ENCODE measurements around the gene NACC1.
"Not testable (repeated sequence)": the region's sequence is repeated elsewhere in the genome, so short reads cannot be mapped to it uniquely, and the experiment has no call there.

NACC1 gene

DNA sequence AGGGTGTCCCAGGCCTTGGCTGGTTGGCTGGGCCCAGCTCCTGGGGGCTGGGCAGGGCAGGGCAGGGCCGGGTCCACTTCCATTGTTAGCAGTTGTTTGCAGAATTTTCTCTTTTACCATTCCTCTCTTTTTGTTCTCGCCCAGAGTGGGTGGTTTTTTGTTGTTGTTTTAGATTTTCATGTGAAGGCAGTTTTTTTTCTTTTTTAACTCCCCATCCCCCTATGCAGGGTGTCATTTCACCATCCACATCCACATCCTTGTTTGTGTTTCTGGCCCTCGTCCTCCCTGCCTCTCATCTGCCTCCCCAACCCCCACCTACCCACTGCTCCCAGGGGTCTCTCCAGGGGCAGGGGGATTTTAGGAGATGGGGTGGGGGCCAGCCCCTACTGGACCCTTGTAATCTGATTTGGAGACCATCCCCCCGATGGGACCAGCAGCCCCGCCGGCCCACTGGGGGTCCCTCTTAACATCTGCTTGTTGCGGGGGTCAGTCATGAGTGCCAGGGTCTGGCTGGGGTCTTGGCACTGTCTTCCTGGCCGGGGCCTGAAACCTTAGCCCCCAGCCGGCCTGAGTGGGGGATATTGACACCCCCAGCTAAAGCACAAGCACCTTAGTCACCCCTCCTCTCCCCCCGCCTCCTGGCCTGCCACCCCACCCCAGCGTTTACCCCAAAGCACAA, 21.7 kb downstream of the NACC1 start:
- Mint-ChIP-seq H3K27me3 (no peaks in the 10 kb centered on the region), H3K4me1 (ENCODE audit: low read depth in 2 of 2) (no peaks in the 10 kb centered on the region), H3K27ac (peak overlapping the region in 1 of 2 donors; percentile 41), H3K4me3 (no peak overlapping the region), H3K36me3 (ENCODE audit: insufficient read depth) (peaks cover 17% of the 10 kb centered on the region), H3K9me3 (no peaks in the 10 kb centered on the region)
- no peak for DNase-seq
- ATAC-seq (replicated peaks): no peak

DNA sequence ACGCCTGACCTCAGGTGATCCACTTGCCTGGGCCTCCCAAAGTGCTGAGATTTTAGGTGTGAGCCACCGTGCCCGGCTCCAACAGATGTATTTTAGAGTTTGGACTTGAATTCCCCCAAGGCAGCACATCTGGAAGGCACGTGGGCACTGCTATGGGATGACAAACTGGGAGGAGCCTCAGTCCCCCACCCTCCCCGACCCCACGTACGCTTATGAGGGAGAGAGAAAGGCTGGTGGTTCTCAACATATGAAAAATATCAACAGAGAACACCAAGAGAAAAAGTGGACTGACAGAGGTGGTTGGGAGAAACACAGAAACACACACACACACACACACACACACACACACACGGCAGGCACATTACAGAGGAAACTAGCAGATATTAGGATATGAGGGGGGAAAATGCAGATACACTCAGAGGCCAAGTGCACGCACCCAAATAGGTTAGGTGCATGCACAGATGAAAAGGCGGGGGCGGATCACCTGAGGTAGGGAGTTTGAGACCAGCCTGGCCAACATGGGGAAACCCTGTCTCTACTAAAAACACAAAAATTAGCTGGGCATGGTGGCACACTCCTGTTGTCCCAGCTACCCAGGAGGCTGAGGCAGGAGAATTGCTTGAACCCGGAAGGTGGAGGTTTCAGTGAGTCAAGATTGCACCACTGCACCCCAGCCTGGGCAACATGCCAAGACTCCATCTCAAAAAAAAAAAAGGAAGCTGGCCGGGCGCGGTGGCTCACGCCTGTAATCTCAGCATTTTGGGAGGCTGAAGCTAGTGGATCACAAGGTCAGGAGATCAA, 28.9 kb downstream of the NACC1 start:
- DNase-seq (no peak), ATAC-seq (replicated peaks) (no peak)
- Mint-ChIP-seq H3K36me3 (ENCODE audit: insufficient read depth) (peaks cover 30% of the 10 kb centered on the region), H3K4me3 (no peak overlapping the region), H3K4me1 (ENCODE audit: low read depth in 2 of 2) (peaks cover 22 to 32% of the 10 kb centered on the region in 2 donors), H3K27ac (peak overlapping the region in 1 of 2 donors; percentile 85), H3K9me3 (no peaks in the 10 kb centered on the region), H3K27me3 (no peaks in the 10 kb centered on the region)

DNA sequence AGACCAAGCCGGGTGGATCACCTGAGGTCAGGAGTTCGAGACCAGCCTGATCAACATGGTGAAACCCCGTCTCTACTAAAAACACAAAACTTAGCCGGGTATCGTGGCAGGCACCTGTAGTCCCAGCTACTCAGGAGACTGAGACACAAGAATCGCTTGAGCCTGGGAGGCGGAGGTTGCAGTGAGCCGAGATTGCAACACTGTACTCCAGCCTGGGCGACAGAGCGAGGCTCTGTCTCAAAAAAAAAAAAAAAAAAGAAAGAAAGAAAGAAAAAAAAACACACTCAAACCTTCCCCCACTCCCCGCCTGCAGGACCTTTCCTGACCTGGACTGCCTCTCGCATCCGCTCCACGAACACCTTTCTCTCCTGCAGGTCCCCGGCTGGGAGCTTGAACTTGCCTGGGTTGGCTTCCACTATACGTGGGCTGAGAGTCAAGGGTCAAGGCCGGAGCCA, 31.1 kb downstream of the NACC1 start:
- not testable (repeated sequence) for DNase-seq; H3K9me3 Mint-ChIP-seq; H3K27me3 Mint-ChIP-seq; ATAC-seq (replicated peaks)
- Mint-ChIP-seq H3K4me1 (ENCODE audit: low read depth in 2 of 2) (peaks cover 31 to 41% of the 10 kb centered on the region in 2 donors), H3K4me3 (peak overlapping the region; percentile 94 to 99), H3K36me3 (ENCODE audit: insufficient read depth) (peaks cover 52% of the 10 kb centered on the region), H3K27ac (peak overlapping the region in 1 of 2 donors; percentile 100)

DNA sequence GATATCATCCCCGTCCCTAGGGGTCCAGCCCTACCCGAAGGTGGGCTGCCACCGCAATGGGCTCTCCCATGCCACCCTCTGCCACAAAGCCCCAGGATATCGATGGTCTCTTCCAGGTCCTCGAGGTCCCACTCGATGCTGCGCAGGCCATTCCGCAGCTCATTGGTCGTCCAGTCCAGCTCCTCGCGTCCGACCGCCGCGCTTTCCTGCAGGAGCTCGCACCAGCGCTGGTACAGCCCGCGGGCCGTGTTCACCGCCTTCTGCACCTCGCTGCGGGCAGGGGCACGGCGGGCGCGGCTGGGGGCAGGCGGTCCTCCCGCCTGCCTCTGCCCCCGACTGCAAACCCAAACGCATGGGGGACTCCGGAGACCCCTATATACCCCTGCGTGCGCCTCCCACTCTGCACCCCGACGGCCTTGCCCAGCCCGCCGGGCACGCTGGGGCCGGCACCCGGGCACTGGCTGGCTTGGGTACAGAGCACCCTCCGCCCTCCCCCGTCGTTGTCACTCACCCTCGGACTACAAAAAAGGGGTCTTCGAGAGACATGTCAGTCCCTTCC, 31.6 kb downstream of the NACC1 start:
- Mint-ChIP-seq H3K9me3 (no peaks in the 10 kb centered on the region), H3K27ac (peak overlapping the region; percentile 100), H3K4me1 (ENCODE audit: low read depth in 2 of 2) (peaks cover 33 to 41% of the 10 kb centered on the region in 2 donors), H3K4me3 (peak overlapping the region; percentile 94 to 99), H3K36me3 (ENCODE audit: insufficient read depth) (peaks cover 57% of the 10 kb centered on the region), H3K27me3 (no peaks in the 10 kb centered on the region)
- ATAC-seq (replicated peaks) (peak; percentile 2), DNase-seq (peak in 1 of 3 experiments; percentile 23)

DNA sequence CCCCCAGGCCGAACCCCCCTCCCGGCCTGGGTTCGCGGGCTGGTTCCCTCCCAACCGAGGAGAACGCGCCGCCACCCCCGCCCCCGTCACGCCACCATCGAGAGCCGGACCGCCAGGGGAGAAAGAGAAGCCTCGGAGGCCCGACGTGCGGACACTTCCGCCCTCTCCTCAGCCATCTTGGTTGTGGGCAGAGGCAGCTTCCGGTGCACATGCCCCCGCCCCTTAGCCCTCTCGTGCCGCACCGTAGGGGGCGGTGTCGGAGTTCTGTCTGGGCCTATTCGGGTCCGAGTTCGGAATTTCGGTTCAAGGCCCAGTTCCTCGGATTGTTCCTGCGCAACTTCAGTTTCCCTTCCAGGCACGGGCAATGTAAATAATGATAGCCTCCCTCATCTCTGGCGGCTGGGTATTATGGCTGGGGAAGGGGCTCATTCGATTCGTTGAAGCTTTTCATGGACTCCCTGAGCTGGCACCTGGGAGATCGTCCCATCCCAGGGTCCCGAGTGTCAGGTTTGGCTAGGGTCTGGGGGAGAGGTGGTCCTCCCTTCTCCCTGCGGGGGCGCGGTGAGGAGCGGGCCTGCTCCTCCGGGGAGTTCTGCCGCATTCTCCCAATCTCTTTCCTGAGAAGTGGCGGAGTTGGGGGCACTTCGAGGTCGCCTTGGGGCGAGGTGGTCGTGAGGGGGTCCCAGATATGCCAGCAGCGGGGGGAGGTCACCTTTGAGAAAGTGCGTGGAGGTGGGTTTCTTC, 32.3 kb downstream of the NACC1 start, which contains the start of the genes IER2 and STX10:
IER2 (plus strand) TSS at position 225 of the 744 bp plus-strand sequence. CDS start 2,776 bp downstream, outside the sequence.
STX10 (minus strand) TSS at position 189 of the 744 bp plus-strand sequence. CDS start 202 bp downstream, outside the sequence.
- peaks cover 39 to 41% of the 10 kb centered on the region in 2 donors for H3K4me1 Mint-ChIP-seq (ENCODE audit: low read depth in 2 of 2)
- peak within 1 kb of the TSS; percentile 100 for H3K27ac Mint-ChIP-seq
- peak; percentile 58 for ATAC-seq (replicated peaks)
- peak; percentile 91 to 94 (median 92) for DNase-seq
- no peaks in the 10 kb centered on the region for H3K9me3 Mint-ChIP-seq
- H3K36me3 Mint-ChIP-seq (ENCODE audit: insufficient read depth): peaks cover 64% of the 10 kb centered on the region
- peak within 1 kb of the TSS; percentile 94 to 99 for H3K4me3 Mint-ChIP-seq
- H3K27me3 Mint-ChIP-seq: no peaks in the 10 kb centered on the region

DNA sequence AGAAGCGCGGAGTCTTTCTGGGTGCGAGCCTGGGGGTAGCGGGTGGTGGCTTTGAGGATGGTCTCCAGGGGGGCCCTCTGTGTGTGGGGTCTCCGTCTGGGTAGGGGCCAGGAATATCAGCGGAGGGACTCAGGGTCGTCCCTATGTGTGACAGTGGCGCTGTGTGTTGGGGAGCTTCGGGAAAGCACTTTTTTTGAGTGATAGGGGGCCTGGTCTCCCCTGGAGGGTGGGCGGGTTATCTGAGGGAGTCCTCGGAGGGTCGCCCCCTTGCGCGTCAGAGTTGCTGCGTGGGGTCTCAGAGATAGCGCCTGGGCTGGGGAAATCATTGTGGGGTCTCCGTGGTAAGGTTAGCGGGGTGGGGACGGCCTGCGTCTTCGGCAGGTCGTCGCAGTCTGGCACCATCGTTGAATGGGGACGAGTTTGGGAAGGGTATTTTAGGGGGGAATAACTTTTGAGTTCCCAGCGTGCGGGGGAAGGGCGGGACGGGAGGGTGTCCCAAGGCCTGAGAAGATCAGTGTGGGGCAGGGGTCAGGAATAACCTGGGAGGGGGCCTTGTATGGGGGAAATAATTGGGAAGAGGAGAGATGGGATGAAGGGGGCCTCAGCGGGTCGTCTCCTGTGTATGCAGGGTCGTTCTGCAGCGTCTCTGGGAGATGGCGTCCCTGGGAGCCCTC, 33.0 kb downstream of the NACC1 start:
- Mint-ChIP-seq H3K9me3 (no peaks in the 10 kb centered on the region), H3K4me1 (ENCODE audit: low read depth in 2 of 2) (peaks cover 42 to 45% of the 10 kb centered on the region in 2 donors), H3K4me3 (peak overlapping the region; percentile 94 to 99), H3K27me3 (no peaks in the 10 kb centered on the region), H3K36me3 (ENCODE audit: insufficient read depth) (peaks cover 68% of the 10 kb centered on the region), H3K27ac (peak overlapping the region; percentile 100)
- peak; percentile 8 to 27 (median 9) for DNase-seq
- ATAC-seq (replicated peaks): peak; percentile 6

DNA sequence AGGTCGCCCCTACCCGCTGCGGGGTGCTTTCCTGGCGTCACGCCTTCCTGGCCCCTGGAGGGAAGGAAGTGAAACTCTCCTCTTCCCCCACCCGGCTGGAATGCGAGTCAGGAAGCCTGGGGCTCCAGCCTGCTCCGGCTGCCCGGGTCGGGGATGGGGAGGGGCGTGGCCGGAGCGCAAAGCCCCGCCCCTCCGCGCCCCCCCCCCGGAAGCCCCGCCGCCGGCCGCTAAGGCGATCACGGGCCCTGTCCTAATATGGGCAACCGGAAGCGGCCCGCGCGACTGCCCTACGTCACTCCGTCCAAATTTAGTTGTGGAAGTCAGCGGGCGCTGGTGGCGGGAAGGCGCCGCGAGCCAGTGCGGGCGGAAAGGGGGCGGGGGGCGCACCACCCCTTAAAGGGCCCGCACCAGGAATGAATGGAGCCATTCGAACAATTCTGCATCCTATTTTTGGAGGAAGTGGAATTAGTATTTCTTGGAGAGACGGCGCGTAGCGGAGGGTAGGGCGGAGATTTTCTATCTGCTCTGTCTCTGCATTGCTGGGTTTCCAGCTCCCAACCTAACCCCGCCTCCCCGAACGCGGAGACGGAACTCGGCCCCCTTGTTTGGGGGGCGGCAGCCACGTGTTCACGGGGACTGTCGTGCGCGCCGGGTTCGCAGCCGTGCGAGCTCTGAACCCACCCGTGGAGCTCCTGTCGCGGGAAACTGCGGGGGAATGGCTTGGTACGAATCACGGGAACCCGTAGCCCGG, 33.7 kb downstream of the NACC1 start:
- H3K4me3 Mint-ChIP-seq: peak overlapping the region; percentile 94 to 99
- H3K9me3 Mint-ChIP-seq: no peaks in the 10 kb centered on the region
- H3K27me3 Mint-ChIP-seq: no peaks in the 10 kb centered on the region
- peak overlapping the region; percentile 100 for H3K27ac Mint-ChIP-seq
- DNase-seq: peak; percentile 93 to 95 (median 95)
- H3K4me1 Mint-ChIP-seq (ENCODE audit: low read depth in 2 of 2): peaks cover 49 to 50% of the 10 kb centered on the region in 2 donors
- peak; percentile 51 for ATAC-seq (replicated peaks)
- H3K36me3 Mint-ChIP-seq (ENCODE audit: insufficient read depth): peaks cover 75% of the 10 kb centered on the region

DNA sequence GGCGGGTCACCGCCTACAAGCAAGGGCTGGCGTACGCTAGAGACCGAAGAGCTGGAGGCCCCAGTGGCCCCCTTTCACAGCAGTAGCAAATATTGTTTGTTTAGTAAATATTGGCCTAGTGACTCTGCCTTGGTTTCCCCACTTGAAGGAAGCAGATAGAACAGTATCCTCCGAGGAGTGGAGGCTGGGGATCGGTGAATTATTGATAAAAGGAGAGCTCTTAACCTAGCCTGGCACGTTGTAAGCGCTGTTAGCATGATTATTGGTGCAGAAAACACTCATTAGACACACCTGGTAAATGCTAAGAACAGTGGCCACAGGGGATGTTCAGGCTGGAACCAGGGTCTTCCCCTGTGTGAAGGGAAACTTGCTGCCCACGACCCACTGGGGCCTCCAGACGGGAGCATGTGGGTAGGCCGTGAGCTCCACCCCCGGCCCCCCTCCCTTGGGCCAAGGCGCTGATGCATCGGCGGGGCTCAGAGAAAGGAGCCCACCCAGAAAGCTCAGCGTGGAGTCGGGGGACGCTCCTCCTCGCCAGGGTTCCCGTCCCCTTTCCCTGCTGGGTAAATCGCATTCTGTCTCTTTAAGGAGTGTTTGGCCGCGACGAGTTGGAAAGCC, 34.4 kb downstream of the NACC1 start:
- ATAC-seq (replicated peaks) (no peak), DNase-seq (no peak)
- Mint-ChIP-seq H3K9me3 (no peaks in the 10 kb centered on the region), H3K27me3 (no peaks in the 10 kb centered on the region), H3K4me1 (ENCODE audit: low read depth in 2 of 2) (peaks cover 52 to 53% of the 10 kb centered on the region in 2 donors), H3K36me3 (ENCODE audit: insufficient read depth) (peaks cover 75% of the 10 kb centered on the region), H3K4me3 (peak overlapping the region; percentile 94 to 99), H3K27ac (peak overlapping the region; percentile 100)

DNA sequence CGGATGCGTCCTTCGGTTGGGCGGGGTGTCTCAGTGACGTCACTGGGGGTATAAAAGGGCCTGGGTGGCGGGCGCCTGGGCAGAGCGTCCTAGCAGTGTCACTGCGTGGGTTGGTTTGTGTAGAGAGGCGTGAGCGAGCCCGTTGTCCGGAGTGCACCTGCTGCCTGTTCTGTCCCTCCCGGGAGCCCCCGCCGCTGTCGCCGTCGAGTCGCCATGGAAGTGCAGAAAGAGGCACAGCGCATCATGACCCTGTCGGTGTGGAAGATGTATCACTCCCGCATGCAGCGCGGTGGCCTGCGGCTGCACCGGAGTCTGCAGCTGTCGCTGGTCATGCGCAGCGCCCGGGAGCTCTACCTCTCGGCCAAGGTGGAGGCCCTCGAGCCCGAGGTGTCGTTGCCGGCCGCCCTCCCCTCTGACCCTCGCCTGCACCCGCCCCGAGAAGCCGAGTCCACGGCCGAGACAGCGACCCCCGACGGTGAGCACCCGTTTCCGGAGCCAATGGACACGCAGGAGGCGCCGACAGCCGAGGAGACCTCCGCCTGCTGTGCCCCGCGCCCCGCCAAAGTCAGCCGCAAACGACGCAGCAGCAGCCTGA, 35.0 kb downstream of the NACC1 start:
- Mint-ChIP-seq H3K4me3 (peak overlapping the region; percentile 94 to 99), H3K36me3 (ENCODE audit: insufficient read depth) (peaks cover 75% of the 10 kb centered on the region), H3K4me1 (ENCODE audit: low read depth in 2 of 2) (peaks cover 55 to 57% of the 10 kb centered on the region in 2 donors), H3K27ac (peak overlapping the region; percentile 100), H3K9me3 (no peaks in the 10 kb centered on the region), H3K27me3 (no peaks in the 10 kb centered on the region)
- DNase-seq (peak; percentile 98 to 99 (median 99)), ATAC-seq (replicated peaks) (peak; percentile 26)

DNA sequence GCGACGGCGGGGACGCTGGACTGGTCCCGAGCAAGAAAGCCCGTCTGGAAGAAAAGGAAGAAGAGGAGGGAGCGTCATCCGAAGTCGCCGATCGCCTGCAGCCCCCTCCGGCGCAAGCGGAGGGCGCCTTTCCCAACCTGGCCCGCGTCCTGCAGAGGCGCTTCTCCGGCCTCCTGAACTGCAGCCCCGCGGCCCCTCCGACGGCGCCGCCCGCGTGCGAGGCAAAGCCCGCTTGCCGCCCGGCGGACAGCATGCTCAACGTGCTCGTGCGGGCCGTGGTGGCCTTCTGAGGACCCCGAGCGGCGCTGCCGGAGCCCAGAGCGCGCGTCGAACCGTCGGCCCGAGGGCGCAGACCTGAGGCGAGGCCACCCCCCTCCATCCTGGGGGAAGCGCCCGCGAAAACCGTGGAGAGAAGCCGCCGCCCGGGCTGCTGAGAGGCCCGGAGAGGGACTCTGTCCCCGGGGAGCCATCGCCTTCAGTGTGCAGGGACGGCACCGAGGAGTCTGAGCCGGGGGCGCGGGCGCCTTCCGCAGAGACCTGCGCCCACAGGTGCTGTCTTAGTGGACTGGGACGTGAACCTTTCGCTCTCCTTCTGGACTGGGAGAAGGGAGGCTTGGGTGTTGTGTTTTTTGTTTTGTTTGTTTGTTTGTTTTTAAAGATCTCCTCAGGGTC, 35.6 kb downstream of the NACC1 start:
- ATAC-seq (replicated peaks) (no peak), DNase-seq (peak in 2 of 3 experiments; percentile 24 to 26)
- peak overlapping the region; percentile 94 to 99 for H3K4me3 Mint-ChIP-seq
- no peaks in the 10 kb centered on the region for H3K9me3 Mint-ChIP-seq
- peaks cover 57% of the 10 kb centered on the region in 2 donors for H3K4me1 Mint-ChIP-seq (ENCODE audit: low read depth in 2 of 2)
- H3K27me3 Mint-ChIP-seq: no peaks in the 10 kb centered on the region
- peak overlapping the region; percentile 100 for H3K27ac Mint-ChIP-seq
- H3K36me3 Mint-ChIP-seq (ENCODE audit: insufficient read depth): peaks cover 78% of the 10 kb centered on the region

DNA sequence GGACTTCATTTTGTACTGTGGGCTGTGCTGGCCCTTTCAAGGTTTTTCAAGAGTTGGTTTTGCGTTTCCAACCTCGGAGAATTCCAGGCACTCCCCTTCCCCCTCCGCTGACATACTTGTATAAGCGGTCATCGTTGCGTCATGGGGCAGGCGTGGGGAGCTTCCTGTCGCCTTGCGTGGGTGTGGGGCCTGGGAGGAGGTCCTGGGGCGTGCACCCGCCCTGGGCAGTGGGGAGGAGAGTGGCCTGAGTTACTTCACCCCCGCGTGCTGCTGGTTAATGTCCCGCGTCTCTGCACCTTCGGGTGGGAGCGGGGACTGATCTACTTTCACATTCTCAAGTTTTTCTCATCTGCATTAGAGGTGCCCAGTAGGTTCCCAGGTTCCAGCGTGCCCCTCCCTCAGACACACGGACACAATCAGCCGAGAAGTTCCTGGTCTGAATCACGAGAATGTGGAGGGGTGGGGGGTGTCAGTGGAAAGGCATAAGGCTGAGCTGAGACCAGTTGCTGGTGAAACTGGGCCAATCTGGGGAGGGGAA, 36.2 kb downstream of the NACC1 start:
- Mint-ChIP-seq H3K36me3 (ENCODE audit: insufficient read depth) (peaks cover 73% of the 10 kb centered on the region), H3K4me1 (ENCODE audit: low read depth in 2 of 2) (peaks cover 51 to 55% of the 10 kb centered on the region in 2 donors), H3K27me3 (no peaks in the 10 kb centered on the region), H3K27ac (peak overlapping the region; percentile 100), H3K9me3 (no peaks in the 10 kb centered on the region), H3K4me3 (peak overlapping the region; percentile 94 to 99)
- peak; percentile 28 to 38 (median 28) for DNase-seq
- ATAC-seq (replicated peaks): no peak

Data from effector memory CD8-positive, alpha-beta T cell (primary cell).